AG10803 (cell line): ENCODE data around the gene SUPT16H.
"Not testable (repeated sequence)": the region's sequence is repeated elsewhere in the genome, so short reads cannot be mapped to it uniquely, and the experiment has no call there.

Experiments used
- DNase-seq: peaks from one replicate; pipeline ENCODE4 v3.0.0; 2010; ENCODE audit warnings: low read depth
- H3K4me3 ChIP-seq: 2 replicates; pipeline ENCODE4 v1.5.1; 2011; ENCODE audit warnings: mild to moderate bottlenecking, low read length, control low read depth
- CTCF ChIP-seq: conservative IDR thresholded peaks from 2 replicates; pipeline ENCODE4 v1.5.1; 2011; ENCODE audit warnings: mild to moderate bottlenecking, low read length, control low read depth, inconsistent platforms

Gene SUPT16H

GRCh38 chr14:21311614-21312013, 72.2 kb downstream of the SUPT16H start:
- no peak for TF ChIP-seq CTCF
- no peak overlapping the region for H3K4me3 ChIP-seq

DNA sequence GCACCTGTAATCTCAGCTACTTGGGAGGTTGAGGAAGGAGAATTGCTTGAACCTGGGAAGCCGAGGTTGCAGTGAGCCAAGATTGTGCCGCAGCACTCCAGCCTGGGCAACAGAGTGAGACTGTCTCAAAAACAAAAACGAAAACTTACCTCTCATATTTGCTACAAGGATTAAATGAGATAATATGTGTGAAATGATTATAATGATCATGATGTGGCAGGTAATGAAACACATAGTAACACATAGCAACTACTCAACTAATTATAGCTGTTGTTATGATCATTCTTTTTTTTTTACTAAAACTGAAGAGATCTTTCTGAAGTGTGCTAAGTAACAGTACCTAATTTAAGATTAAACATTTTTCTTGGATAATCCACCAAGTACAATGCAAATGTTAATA, 73.9 kb downstream of the SUPT16H start:
- TF ChIP-seq CTCF: no peak
- DNase-seq: no peak
- H3K4me3 ChIP-seq: no peak overlapping the region

More at GRCh38 chr14:21311614-21312013, 72.2 kb downstream of the SUPT16H start:
- DNase-seq: no peak

DNA sequence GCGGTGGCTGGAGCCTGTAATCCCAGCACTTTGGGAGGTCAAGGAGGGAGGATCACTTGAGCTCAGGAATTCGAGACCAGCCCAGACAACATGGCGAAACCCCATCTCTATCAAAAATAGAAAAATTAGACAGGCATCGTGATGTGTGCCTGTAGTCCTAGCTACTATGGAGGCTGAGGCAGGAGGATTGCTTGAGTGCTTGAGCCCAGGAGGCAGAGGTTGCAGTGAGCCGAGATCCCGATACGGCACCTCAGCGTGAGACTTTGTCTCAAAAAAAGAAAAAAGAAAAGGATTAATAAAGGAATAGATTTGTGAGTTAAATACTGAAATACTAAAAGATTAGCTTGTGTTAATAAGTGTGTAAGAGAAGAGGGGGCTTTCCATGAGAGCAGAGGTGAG, 74.6 kb downstream of the SUPT16H start:
- no peak for DNase-seq
- TF ChIP-seq CTCF: no peak
- no peak overlapping the region for H3K4me3 ChIP-seq

DNA sequence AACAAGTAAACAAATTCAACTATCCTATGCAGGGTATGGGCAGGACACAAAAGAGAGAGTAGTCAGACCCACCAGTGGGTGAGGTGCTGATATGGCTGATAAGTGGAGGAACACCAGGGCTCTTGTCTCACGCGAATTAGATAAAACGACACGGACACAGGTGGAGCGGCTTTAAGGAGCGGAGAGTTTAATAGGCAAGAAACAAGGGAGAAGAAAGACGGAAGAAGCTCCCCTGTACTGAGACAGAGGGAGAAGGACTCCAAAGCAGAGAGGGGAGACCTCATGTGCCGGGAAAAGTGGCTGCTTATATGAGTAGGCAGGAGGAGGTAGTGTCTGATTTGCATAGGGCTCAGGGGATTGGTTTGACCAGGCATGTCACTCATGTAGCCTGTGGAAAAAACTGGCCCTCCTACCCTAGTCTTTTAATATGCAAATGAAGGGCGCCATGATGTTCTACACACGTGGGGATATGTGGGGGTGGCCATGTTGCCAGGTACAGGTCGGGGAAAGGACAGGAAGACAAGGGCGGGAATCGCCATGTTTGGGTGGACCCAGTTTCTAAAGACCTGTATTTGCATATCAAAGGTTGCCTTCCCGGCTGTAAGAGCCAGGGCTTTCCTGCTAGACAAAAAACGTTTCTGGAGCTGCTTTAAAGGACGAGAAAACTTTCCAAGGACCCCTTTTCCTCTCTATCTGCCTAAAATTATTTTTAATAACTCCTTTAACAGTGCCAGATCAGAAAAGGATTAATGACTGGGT, 75.2 kb downstream of the SUPT16H start:
- TF ChIP-seq CTCF: no peak
- H3K4me3 ChIP-seq: no peak overlapping the region; the same call in 1 of the 2 replicates
- peak; percentile 3 for DNase-seq

DNA sequence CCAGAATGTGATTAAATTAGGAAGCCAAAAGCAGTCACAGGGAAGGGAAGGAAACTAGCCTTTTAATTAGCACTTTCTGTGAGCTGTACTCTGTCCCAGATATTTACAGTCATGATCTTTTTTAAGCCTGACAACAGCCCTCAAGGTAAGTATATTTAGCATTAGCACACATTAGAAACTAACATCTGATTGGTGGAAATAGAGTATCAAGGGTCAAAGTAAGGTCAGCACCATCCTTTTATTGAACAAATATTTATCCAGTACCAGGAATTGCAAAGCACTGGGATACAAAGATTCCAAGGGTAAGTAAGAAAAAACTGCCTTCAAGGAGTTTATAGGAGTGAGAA, 75.7 kb downstream of the SUPT16H start:
- H3K4me3 ChIP-seq: no peak overlapping the region
- DNase-seq: no peak
- TF ChIP-seq CTCF: no peak

DNA sequence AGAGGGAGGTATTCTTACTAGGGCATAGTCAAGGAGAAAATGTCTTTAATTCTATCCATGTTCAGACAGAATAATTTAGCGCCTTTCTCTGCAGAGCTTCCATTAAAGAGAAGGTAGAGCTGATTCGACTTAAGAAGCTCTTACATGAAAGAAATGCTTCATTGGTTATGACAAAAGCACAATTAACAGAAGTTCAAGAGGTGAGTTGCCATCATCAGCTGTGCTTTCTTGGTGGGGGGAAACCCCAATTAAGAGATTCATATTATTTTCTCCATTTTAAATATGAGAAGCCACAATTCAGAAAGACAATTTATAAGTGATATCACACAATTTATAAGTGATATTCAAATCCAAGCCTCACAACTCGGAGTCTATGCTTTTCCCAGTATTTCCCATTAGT, 76.2 kb downstream of the SUPT16H start:
- no peak for TF ChIP-seq CTCF
- H3K4me3 ChIP-seq: no peak overlapping the region

DNA sequence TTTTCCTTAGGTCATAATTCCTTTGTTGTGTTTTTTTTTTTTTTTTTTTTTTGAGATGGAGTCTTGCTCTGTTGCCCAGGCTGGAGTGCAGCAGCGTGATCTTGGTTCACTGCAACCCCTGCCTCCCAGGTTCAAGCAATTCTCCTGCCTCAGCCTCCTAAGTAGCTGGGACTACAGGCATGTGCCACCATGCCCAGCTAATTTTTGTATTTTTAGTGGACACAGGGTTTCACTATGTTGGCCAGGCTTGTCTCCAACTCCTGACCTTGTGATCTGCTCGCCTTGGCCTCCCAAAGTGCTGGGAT, 81.0 kb downstream of the SUPT16H start:
- DNase-seq, H3K4me3 ChIP-seq: not testable (repeated sequence)

More for the DNA sequence above, 76.2 kb downstream of the SUPT16H start:
- no peak for DNase-seq
